Measurements from ENCODE around the gene APOD.
"Not testable (repeated sequence)": the region's sequence is repeated elsewhere in the genome, so short reads cannot be mapped to it uniquely, and the experiment has no call there.

DNA sequence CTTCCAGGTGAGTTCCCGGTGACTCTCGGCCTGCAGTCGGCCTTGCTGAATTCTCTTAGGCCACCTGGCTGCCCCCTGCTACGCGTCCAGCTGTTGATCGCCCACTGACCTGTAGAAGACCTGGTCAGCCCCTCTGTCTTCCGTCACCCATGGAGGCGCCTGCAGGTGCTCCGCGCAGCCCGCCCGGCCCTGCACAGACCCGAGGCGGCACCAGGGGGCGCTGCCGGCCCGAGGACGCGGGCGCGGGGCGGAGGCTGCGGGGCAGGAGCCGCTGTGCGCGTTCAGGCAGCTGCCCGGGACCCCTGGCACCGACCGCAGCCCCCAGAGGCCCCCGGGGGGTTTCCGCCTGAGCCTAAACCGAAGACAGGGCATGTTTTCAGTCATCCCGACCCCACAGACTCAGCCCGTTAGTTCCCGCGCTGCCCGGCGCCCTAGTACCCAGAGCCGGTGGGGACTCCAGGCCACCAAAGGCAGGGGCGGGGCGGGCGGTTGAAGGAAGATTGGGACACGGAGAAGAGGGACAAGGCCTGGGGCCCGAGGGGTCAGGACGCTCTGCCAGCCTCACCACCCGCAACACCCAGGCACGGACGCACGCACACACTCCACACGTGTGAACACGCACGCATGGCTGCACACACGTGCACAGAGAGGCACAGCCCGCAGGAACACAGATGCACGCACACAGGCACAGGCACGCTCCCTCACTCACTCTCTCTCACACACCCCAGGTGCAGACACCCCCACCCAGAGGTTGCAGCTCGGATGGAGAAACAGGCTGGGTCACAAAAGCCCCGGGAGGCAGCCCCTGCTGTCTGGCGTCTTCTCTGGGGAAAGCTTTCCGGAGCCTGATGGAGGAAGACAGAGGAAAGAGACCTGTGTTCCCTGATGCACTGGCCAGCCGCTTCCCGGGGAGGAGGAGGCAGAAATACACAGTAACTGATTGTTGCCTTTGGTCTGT is 41.1 kb upstream of the APOD start:
- TF ChIP-seq, protein P1, sequence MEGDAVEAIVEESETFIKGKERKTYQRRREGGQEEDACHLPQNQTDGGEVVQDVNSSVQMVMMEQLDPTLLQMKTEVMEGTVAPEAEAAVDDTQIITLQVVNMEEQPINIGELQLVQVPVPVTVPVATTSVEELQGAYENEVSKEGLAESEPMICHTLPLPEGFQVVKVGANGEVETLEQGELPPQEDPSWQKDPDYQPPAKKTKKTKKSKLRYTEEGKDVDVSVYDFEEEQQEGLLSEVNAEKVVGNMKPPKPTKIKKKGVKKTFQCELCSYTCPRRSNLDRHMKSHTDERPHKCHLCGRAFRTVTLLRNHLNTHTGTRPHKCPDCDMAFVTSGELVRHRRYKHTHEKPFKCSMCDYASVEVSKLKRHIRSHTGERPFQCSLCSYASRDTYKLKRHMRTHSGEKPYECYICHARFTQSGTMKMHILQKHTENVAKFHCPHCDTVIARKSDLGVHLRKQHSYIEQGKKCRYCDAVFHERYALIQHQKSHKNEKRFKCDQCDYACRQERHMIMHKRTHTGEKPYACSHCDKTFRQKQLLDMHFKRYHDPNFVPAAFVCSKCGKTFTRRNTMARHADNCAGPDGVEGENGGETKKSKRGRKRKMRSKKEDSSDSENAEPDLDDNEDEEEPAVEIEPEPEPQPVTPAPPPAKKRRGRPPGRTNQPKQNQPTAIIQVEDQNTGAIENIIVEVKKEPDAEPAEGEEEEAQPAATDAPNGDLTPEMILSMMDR (IDR thresholded peaks at IDR 0.05), result not testable (repeated sequence)
- not testable (repeated sequence) for TF ChIP-seq POLR2A (IDR thresholded peaks at IDR 0.05)
